ENCODE results near the gene PLIN4.

Gene PLIN4

DNA sequence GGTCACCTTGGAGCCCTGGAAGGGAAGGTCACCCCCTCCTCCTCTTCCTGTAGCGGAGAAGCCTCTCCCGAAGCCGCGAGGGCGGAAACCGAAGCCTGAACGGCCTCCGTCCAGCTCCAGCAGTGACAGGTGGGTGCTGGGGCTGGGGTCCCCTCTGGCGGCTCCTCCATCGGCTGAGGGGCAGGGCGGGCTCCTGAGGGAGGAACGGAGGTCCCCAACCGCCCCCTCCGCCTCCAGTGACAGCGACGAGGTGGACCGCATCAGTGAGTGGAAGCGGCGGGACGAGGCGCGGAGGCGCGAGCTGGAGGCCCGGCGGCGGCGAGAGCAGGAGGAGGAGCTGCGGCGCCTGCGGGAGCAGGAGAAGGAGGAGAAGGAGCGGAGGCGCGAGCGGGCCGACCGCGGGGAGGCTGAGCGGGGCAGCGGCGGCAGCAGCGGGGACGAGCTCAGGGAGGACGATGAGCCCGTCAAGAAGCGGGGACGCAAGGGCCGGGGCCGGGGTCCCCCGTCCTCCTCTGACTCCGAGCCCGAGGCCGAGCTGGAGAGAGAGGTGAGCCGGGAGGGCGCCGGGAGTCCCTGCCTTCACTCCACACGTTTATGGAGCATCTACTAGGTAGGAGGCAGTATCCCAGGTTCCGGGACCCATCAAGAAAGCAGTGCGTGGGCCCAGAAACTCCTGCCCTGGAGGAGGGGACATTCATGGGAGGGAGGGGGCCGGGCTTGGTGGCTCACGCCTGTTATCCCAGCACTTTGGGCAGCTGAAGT lies 24.2 kb downstream of the PLIN4 start:
- Histone ChIP-seq H3K4me3 (ENCODE audit: low read depth in 1 of 2, low read length in 2 of 2) (no peak overlapping the region), H3K27ac (ENCODE audit: low read length) (no peak overlapping the region), H3K27me3 (ENCODE audit: low read depth, low read length) (no peaks in the 10 kb centered on the region), H3K9me3 (ENCODE audit: control insufficient read depth in 1 of 2, low read length in 2 of 2) (no peaks in the 10 kb centered on the region), H3K4me1 (ENCODE audit: control insufficient read depth in 1 of 2, insufficient read depth in 2 of 2, low read length in 2 of 2) (no peaks in the 10 kb centered on the region), H3K36me3 (ENCODE audit: control insufficient read depth in 1 of 2, insufficient read depth in 2 of 2, low read length in 2 of 2) (peaks cover 14 to 72% of the 10 kb centered on the region in 2 donors)

GRCh38 chr19:4493104-4493928 lies 25.0 kb downstream of the PLIN4 start:
- Histone ChIP-seq H3K4me3 (ENCODE audit: low read depth in 1 of 2, low read length in 2 of 2) (no peak overlapping the region), H3K9me3 (ENCODE audit: control insufficient read depth in 1 of 2, low read length in 2 of 2) (no peaks in the 10 kb centered on the region), H3K27ac (ENCODE audit: low read length) (no peak overlapping the region), H3K27me3 (ENCODE audit: low read depth, low read length) (no peaks in the 10 kb centered on the region), H3K36me3 (ENCODE audit: control insufficient read depth in 1 of 2, insufficient read depth in 2 of 2, low read length in 2 of 2) (peaks cover 14 to 74% of the 10 kb centered on the region in 2 donors), H3K4me1 (ENCODE audit: control insufficient read depth in 1 of 2, insufficient read depth in 2 of 2, low read length in 2 of 2) (no peaks in the 10 kb centered on the region)

GRCh38 chr19:4492337-4493103 lies 25.8 kb downstream of the PLIN4 start:
- Histone ChIP-seq H3K36me3 (ENCODE audit: control insufficient read depth in 1 of 2, insufficient read depth in 2 of 2, low read length in 2 of 2) (peaks cover 14 to 70% of the 10 kb centered on the region in 2 donors), H3K4me1 (ENCODE audit: control insufficient read depth in 1 of 2, insufficient read depth in 2 of 2, low read length in 2 of 2) (no peaks in the 10 kb centered on the region), H3K27ac (ENCODE audit: low read length) (no peak overlapping the region)

DNA sequence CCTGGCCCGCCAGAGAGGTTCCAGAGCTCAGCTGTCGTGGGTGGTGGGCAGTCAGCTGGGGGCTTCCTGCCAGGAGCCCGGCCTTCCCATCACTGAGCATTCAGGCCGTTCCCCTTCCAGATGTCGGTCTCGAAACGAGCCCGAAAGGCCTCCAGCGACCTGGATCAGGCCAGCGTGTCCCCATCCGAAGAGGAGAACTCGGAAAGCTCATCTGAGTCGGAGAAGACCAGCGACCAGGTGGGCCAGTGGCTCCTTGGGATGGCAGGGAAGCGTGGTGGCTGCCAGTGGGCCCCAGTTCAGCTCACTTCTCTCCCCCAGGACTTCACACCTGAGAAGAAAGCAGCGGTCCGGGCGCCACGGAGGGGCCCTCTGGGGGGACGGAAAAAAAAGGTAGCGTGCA lies 26.8 kb downstream of the PLIN4 start:
- Histone ChIP-seq H3K4me3 (ENCODE audit: low read depth in 1 of 2, low read length in 2 of 2) (no peak overlapping the region), H3K36me3 (ENCODE audit: control insufficient read depth in 1 of 2, insufficient read depth in 2 of 2, low read length in 2 of 2) (peaks cover 14 to 69% of the 10 kb centered on the region in 2 donors), H3K4me1 (ENCODE audit: control insufficient read depth in 1 of 2, insufficient read depth in 2 of 2, low read length in 2 of 2) (no peaks in the 10 kb centered on the region), H3K27ac (ENCODE audit: low read length) (no peak overlapping the region), H3K27me3 (ENCODE audit: low read depth, low read length) (no peaks in the 10 kb centered on the region), H3K9me3 (ENCODE audit: control insufficient read depth in 1 of 2, low read length in 2 of 2) (no peaks in the 10 kb centered on the region)

More at GRCh38 chr19:4492337-4493103, 25.8 kb downstream of the PLIN4 start:
- Histone ChIP-seq H3K9me3 (ENCODE audit: control insufficient read depth in 1 of 2, low read length in 2 of 2) (no peaks in the 10 kb centered on the region), H3K27me3 (ENCODE audit: low read depth, low read length) (no peaks in the 10 kb centered on the region), H3K4me3 (ENCODE audit: low read depth in 1 of 2, low read length in 2 of 2) (no peak overlapping the region)

DNA sequence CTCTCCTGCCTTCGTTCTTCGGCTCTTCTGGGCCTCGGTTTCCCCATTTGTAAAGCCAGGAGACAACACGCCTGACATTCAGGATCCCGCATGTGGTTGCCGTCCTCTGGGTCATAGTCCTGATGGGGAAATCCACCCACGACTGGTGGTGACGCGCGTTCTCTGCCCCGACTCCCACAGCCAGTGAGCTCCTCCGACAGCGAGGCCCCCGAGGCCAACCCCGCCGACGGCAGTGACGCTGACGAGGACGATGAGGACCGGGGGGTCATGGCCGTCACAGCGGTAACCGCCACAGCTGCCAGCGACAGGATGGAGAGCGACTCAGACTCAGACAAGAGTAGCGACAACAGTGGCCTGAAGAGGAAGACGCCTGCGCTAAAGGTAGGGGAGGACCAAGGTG lies 29.8 kb downstream of the PLIN4 start:
- peaks cover 14 to 47% of the 10 kb centered on the region in 2 donors for H3K36me3 ChIP-seq (ENCODE audit: control insufficient read depth in 1 of 2, insufficient read depth in 2 of 2, low read length in 2 of 2)

GRCh38 chr19:4487572-4487971 lies 30.7 kb downstream of the PLIN4 start:
- Histone ChIP-seq H3K9me3 (ENCODE audit: control insufficient read depth in 1 of 2, low read length in 2 of 2) (no peaks in the 10 kb centered on the region), H3K27me3 (ENCODE audit: low read depth, low read length) (no peaks in the 10 kb centered on the region), H3K4me1 (ENCODE audit: control insufficient read depth in 1 of 2, insufficient read depth in 2 of 2, low read length in 2 of 2) (no peaks in the 10 kb centered on the region), H3K4me3 (ENCODE audit: low read depth in 1 of 2, low read length in 2 of 2) (no peak overlapping the region), H3K36me3 (ENCODE audit: control insufficient read depth in 1 of 2, insufficient read depth in 2 of 2, low read length in 2 of 2) (peaks cover 14 to 52% of the 10 kb centered on the region in 2 donors), H3K27ac (ENCODE audit: low read length) (no peak overlapping the region)

More for the DNA sequence above, 29.8 kb downstream of the PLIN4 start:
- Histone ChIP-seq H3K27me3 (ENCODE audit: low read depth, low read length) (no peaks in the 10 kb centered on the region), H3K9me3 (ENCODE audit: control insufficient read depth in 1 of 2, low read length in 2 of 2) (no peaks in the 10 kb centered on the region), H3K4me3 (ENCODE audit: low read depth in 1 of 2, low read length in 2 of 2) (no peak overlapping the region), H3K4me1 (ENCODE audit: control insufficient read depth in 1 of 2, insufficient read depth in 2 of 2, low read length in 2 of 2) (no peaks in the 10 kb centered on the region), H3K27ac (ENCODE audit: low read length) (no peak overlapping the region)

- Histone ChIP-seq H3K9me3 (ENCODE audit: control insufficient read depth in 1 of 2, low read length in 2 of 2) (no peaks in the 10 kb centered on the region), H3K27ac (ENCODE audit: low read length) (no peak overlapping the region), H3K4me1 (ENCODE audit: control insufficient read depth in 1 of 2, insufficient read depth in 2 of 2, low read length in 2 of 2) (no peaks in the 10 kb centered on the region), H3K27me3 (ENCODE audit: low read depth, low read length) (no peaks in the 10 kb centered on the region), H3K4me3 (ENCODE audit: low read depth in 1 of 2, low read length in 2 of 2) (no peak overlapping the region), H3K36me3 (ENCODE audit: control insufficient read depth in 1 of 2, insufficient read depth in 2 of 2, low read length in 2 of 2) (peaks cover 0 to 34% of the 10 kb centered on the region in 2 donors)
These were observed 34.9 kb downstream of the PLIN4 start for GRCh38 chr19:4483385-4483784.

DNA sequence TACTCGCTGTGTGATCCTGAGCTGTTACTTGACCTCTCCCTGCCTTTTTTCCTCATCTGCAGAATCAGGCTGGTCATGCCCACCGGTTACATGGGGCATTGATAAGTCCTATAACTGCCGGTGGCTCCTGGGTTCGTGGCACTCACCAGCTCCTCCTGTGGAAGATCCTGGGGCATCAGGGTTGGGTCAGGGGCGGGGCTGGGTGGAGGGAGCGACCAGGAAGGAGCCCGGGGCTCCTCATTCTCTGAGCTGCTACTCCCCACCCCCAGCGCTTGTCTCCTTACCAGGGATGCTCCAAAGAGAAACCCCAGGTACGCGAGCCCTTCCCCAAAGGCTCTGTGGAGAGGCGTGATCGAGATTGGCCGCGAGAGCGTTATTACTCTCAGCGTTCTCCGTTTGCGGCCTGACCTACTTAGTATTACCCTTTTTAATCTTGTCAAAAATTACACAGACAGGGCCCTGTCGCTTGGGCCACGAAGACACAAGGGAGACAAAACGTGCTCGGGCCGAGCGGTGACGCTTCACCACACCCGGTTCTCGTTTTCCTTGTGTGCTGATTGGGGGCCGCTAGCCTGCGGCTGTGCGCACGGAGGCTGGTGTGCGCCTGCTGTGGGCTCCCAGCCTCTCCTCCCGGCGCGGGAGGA lies 35.4 kb downstream of the PLIN4 start:
- peaks cover 0 to 34% of the 10 kb centered on the region in 2 donors for H3K36me3 ChIP-seq (ENCODE audit: control insufficient read depth in 1 of 2, insufficient read depth in 2 of 2, low read length in 2 of 2)
- H3K4me1 ChIP-seq (ENCODE audit: control insufficient read depth in 1 of 2, insufficient read depth in 2 of 2, low read length in 2 of 2): no peaks in the 10 kb centered on the region
- no peak overlapping the region for H3K27ac ChIP-seq (ENCODE audit: low read length)
- no peak overlapping the region for H3K4me3 ChIP-seq (ENCODE audit: low read depth in 1 of 2, low read length in 2 of 2)
- H3K27me3 ChIP-seq (ENCODE audit: low read depth, low read length): no peaks in the 10 kb centered on the region
- H3K9me3 ChIP-seq (ENCODE audit: control insufficient read depth in 1 of 2, low read length in 2 of 2): no peaks in the 10 kb centered on the region

- no peaks in the 10 kb centered on the region for H3K9me3 ChIP-seq (ENCODE audit: control insufficient read depth in 1 of 2, low read length in 2 of 2)
- peaks cover 0 to 32% of the 10 kb centered on the region in 2 donors for H3K36me3 ChIP-seq (ENCODE audit: control insufficient read depth in 1 of 2, insufficient read depth in 2 of 2, low read length in 2 of 2)
- no peak overlapping the region for H3K27ac ChIP-seq (ENCODE audit: low read length)
- H3K27me3 ChIP-seq (ENCODE audit: low read depth, low read length): no peaks in the 10 kb centered on the region
- peaks cover 0 to 24% of the 10 kb centered on the region in 2 donors for H3K4me1 ChIP-seq (ENCODE audit: control insufficient read depth in 1 of 2, insufficient read depth in 2 of 2, low read length in 2 of 2)
- H3K4me3 ChIP-seq (ENCODE audit: low read depth in 1 of 2, low read length in 2 of 2): no peak overlapping the region
These were observed 41.1 kb downstream of the PLIN4 start for GRCh38 chr19:4477034-4477801.

GRCh38 chr19:4474514-4475022 lies 43.7 kb downstream of the PLIN4 start:
- no peaks in the 10 kb centered on the region for H3K9me3 ChIP-seq (ENCODE audit: control insufficient read depth in 1 of 2, low read length in 2 of 2)
- peak overlapping the region in 1 of 2 donors; percentile 96 for H3K4me3 ChIP-seq (ENCODE audit: low read depth in 1 of 2, low read length in 2 of 2)
- H3K27ac ChIP-seq (ENCODE audit: low read length): no peak overlapping the region
- H3K27me3 ChIP-seq (ENCODE audit: low read depth, low read length): no peaks in the 10 kb centered on the region
- peaks cover 0 to 24% of the 10 kb centered on the region in 2 donors for H3K4me1 ChIP-seq (ENCODE audit: control insufficient read depth in 1 of 2, insufficient read depth in 2 of 2, low read length in 2 of 2)
- H3K36me3 ChIP-seq (ENCODE audit: control insufficient read depth in 1 of 2, insufficient read depth in 2 of 2, low read length in 2 of 2): peaks cover 0 to 28% of the 10 kb centered on the region in 2 donors

All from muscle layer of duodenum (tissue), 2 donors.